Liver (tissue), 9 donors: ENCODE results near the gene CLEC10A. TPM values are rescaled to one million over a fixed set of nuclear protein-coding genes. Genes with fewer than 3 reads are reported as not detected.
A peak's percentile ranks its signal among the peaks of the same experiment; 100 is the strongest.

ENCODE experiments used
- DNase-seq: peaks from one replicate; pipeline ENCODE4 v3.0.0-alpha.2; 2017; ENCODE audit warnings: low spot score
- H3K27ac ChIP-seq, 2 donors: one replicate each; pipeline ENCODE4 v1.7.0; 2013; ENCODE audit warnings: inconsistent platforms in 2 of 2, low read length in 2 of 2, control low read depth in 1 of 2, low read depth in 1 of 2, mild to moderate bottlenecking in 1 of 2
- H3K27me3 ChIP-seq, 4 donors: one replicate each; pipeline versions ENCODE4 v1.6.1 to v1.7.0; 2013; ENCODE audit warnings: low read length in 3 of 4, inconsistent platforms in 1 of 4, mild to moderate bottlenecking in 1 of 4, moderate library complexity in 1 of 4; ENCODE audit not compliant: control insufficient read depth in 4 of 4, insufficient read depth in 4 of 4
- H3K36me3 ChIP-seq, 4 donors: one replicate each; pipeline versions ENCODE4 v1.6.1 to v1.7.0; 2013; ENCODE audit warnings: low read length in 3 of 4, mild to moderate bottlenecking in 3 of 4, low read depth in 1 of 4, moderate library complexity in 1 of 4; ENCODE audit not compliant: control insufficient read depth in 4 of 4, insufficient read depth in 3 of 4
- H3K4me1 ChIP-seq, 4 donors: one replicate each; pipeline versions ENCODE4 v1.6.1 to v1.7.0; 2013; ENCODE audit warnings: low read length in 3 of 4, mild to moderate bottlenecking in 3 of 4, moderate library complexity in 1 of 4; ENCODE audit not compliant: control insufficient read depth in 4 of 4, insufficient read depth in 4 of 4
- H3K4me3 ChIP-seq, 3 donors: one replicate each; pipeline versions ENCODE4 v1.6.1 to v1.7.0; 2013; ENCODE audit warnings: low read length in 3 of 3, control low read depth in 1 of 3, low read depth in 1 of 3, mild to moderate bottlenecking in 1 of 3
- H3K9ac ChIP-seq, 2 donors: one replicate each; pipeline ENCODE4 v1.7.0; 2013; ENCODE audit warnings: low read length in 2 of 2, mild to moderate bottlenecking in 2 of 2, moderate library complexity in 2 of 2, control low read depth in 1 of 2, low read depth in 1 of 2
- H3K9me3 ChIP-seq, 4 donors: one replicate each; pipeline versions ENCODE4 v1.6.1 to v1.7.0; 2013; ENCODE audit warnings: low read length in 3 of 4; ENCODE audit not compliant: control insufficient read depth in 4 of 4
- EGR1 ChIP-seq, 2 donors: IDR thresholded peaks; 2 replicates each; pipeline ENCODE4 v1.6.1; 2016 to 2018; ENCODE audit warnings: antibody characterized with exemption in 2 of 2, low read depth in 2 of 2
- FOXA1 ChIP-seq: IDR thresholded peaks from 2 replicates; pipeline ENCODE4 v1.6.1; 2016; ENCODE audit warnings: antibody characterized with exemption
- GABPA ChIP-seq, 2 donors: IDR thresholded peaks in 1 of 2; conservative IDR thresholded peaks in 1 of 2; 2 replicates each; pipeline ENCODE4 v1.6.1; 2016; ENCODE audit warnings: antibody characterized with exemption in 2 of 2, mild to moderate bottlenecking in 1 of 2, moderate library complexity in 1 of 2
- HNF4A ChIP-seq, 2 donors: conservative IDR thresholded peaks; 2 replicates each; pipeline ENCODE4 v1.6.1; 2016; ENCODE audit warnings: antibody characterized with exemption in 2 of 2, mild to moderate bottlenecking in 2 of 2
- HNF4G ChIP-seq: IDR thresholded peaks from 2 replicates; pipeline ENCODE4 v1.6.1; 2016; ENCODE audit warnings: antibody characterized with exemption
- RXRA ChIP-seq, 2 donors: IDR thresholded peaks; 2 replicates each; pipeline ENCODE4 v1.6.1; 2017 to 2018; ENCODE audit warnings: antibody characterized with exemption in 2 of 2, mild to moderate bottlenecking in 1 of 2
- SP1 ChIP-seq: IDR thresholded peaks from 2 replicates; pipeline ENCODE4 v1.6.1; 2018; ENCODE audit warnings: antibody characterized with exemption, mild to moderate bottlenecking
- TAF1 ChIP-seq: conservative IDR thresholded peaks from 2 replicates; pipeline ENCODE4 v1.6.1; 2016; ENCODE audit warnings: antibody characterized with exemption, mild to moderate bottlenecking
- YY1 ChIP-seq: IDR thresholded peaks from 2 replicates; pipeline ENCODE4 v1.6.1; 2016; ENCODE audit warnings: antibody characterized with exemption, mild to moderate bottlenecking
- WGBS: extraction: QIAGEN DNeasy Blood & Tissue Kit; methylation state at CpG from one replicate; pipeline ENCODE4 v1.1.7; 2013; 5-methylcytosine and 5-hydroxymethylcytosine counted together
- polyA plus RNA-seq, 2 donors: library from polyadenylated mRNA; stranded (reverse) in 1 of 2; unstranded in 1 of 2; fragments of 200-250 nt in 1 of 2; fragments of >200 nt in 1 of 2; fragmentation: Nextera tagmentation in 1 of 2; extraction: Ambion mirVana in 1 of 2; gene quantifications; one replicate each; pipeline versions ENCODE4 v1.2.1 to v1.2.3, GENCODE V29; 2013 to 2015
- total RNA-seq, 2 donors: library from RNA; depleted of rRNA; stranded (reverse); fragments of >200 nt; gene quantifications; one replicate each; pipeline ENCODE4 v1.2.3, GENCODE V29; 2014
- TF ChIP-seq, protein P1 (sequence below): IDR thresholded peaks from 2 replicates; pipeline ENCODE4 v1.6.1; 2016; ENCODE audit warnings: antibody characterized with exemption
- TF ChIP-seq, protein P2 (sequence below): IDR thresholded peaks from 2 replicates; pipeline ENCODE4 v1.6.1; 2016; ENCODE audit warnings: antibody characterized with exemption, mild to moderate bottlenecking
- TF ChIP-seq, protein P3 (sequence below): IDR thresholded peaks from 2 replicates; pipeline ENCODE4 v1.6.1; 2016; ENCODE audit warnings: antibody characterized with exemption
- donor health status: healthy.
- donor health status: healthy.
- donor health status: healthy.
- donor health status: healthy.
- donor health status: healthy.

CLEC10A gene
- total and polyA plus RNA-seq, 4 donors, result 1.4 to 4.0 (median 3.4) TPM

DNA sequence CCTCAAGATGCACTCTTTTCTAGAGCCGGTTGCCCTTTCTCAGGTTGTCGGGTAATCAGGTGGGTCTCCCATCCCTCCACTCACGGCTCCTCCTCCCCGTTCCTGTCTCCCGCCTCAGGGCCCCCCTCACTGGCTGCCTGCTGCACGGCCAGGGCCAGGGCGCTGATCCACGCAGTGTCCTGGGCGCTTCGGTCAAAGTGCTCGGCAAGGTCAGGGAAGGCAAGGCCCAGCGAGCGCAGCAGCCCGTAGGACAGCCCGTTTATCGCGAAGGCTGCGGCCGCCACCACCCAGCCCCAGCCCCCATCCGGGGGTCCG, 36.9 kb downstream of the CLEC10A start:
- peak; percentile 41 for DNase-seq
- Histone ChIP-seq H3K4me3 (peak overlapping the region in 2 of 3 donors; percentile 21 to 61), H3K27ac (peak overlapping the region; percentile 11 to 37), H3K9me3 (no peaks in the 10 kb centered on the region), H3K27me3 (no peaks in the 10 kb centered on the region), H3K36me3 (no peaks in the 10 kb centered on the region), H3K9ac (peak overlapping the region in 1 of 2 donors; percentile 37), H3K4me1 (peaks cover 18 to 81% (median 51%) of the 10 kb centered on the region in 4 donors)
- 1% methylated on average over 21 of the region's 21 CpGs for WGBS
- TF ChIP-seq GABPA (IDR thresholded peaks at IDR 0.05 in 1 of 2, conservative IDR thresholded peaks at IDR 0.05 in 1 of 2) (no peak), RXRA (IDR thresholded peaks at IDR 0.05) (peak; percentile 51 to 82)

DNA sequence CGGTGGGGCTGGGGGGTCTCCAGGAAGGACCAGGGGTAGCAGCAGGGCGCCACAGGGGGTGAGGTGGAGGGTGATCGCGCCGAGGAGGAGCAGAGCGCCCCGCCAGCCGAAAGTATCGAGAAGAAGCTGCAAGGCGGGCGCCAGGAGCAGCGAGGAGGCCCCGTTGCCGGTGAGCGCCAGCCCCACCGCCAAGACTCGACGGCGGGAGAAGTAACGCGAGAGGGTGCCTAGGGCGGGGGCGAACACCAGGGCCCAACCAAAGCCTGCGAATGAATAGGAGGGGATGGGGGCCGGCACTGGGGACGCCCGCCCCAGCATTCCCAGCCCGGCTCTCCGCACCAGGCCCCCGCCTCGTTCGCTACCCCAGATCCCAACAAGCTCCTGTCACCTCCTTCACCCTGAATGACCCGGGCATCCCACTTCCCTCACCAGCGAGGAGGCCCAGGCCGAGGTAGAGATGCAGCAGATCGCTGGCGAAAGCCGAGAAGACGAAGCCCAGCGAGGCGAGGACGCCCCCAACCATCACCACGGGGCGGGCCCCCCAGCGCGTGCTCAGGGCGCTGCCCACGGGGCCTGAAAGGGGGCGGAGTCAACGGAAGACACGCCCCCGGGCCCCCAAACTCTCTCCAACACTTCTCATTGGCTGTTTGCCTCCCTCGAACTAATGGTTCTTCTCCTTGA, 37.4 kb downstream of the CLEC10A start:
- no peak for TF ChIP-seq GABPA (IDR thresholded peaks at IDR 0.05 in 1 of 2, conservative IDR thresholded peaks at IDR 0.05 in 1 of 2)
- TF ChIP-seq EGR1 (IDR thresholded peaks at IDR 0.05; ENCODE audit: low read depth in 2 of 2), result peak in 1 of 2 donors; percentile 24
- TF ChIP-seq HNF4G, result no peak
- TF ChIP-seq YY1, result no peak
- TF ChIP-seq HNF4A (conservative IDR thresholded peaks at IDR 0.05), result no peak
- TF ChIP-seq, protein P1, sequence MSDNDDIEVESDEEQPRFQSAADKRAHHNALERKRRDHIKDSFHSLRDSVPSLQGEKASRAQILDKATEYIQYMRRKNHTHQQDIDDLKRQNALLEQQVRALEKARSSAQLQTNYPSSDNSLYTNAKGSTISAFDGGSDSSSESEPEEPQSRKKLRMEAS, result no peak
- TF ChIP-seq FOXA1, result no peak
- Histone ChIP-seq H3K4me3 (peak overlapping the region in 1 of 3 donors; percentile 61), H3K9ac (no peak overlapping the region), H3K27ac (peak overlapping the region in 1 of 2 donors; percentile 37), H3K4me1 (peaks cover 19 to 84% (median 55%) of the 10 kb centered on the region in 4 donors), H3K9me3 (no peaks in the 10 kb centered on the region), H3K36me3 (no peaks in the 10 kb centered on the region), H3K27me3 (no peaks in the 10 kb centered on the region)
- DNase-seq, result no peak
- WGBS, result 16% methylated on average over 53 of the region's 53 CpGs

DNA sequence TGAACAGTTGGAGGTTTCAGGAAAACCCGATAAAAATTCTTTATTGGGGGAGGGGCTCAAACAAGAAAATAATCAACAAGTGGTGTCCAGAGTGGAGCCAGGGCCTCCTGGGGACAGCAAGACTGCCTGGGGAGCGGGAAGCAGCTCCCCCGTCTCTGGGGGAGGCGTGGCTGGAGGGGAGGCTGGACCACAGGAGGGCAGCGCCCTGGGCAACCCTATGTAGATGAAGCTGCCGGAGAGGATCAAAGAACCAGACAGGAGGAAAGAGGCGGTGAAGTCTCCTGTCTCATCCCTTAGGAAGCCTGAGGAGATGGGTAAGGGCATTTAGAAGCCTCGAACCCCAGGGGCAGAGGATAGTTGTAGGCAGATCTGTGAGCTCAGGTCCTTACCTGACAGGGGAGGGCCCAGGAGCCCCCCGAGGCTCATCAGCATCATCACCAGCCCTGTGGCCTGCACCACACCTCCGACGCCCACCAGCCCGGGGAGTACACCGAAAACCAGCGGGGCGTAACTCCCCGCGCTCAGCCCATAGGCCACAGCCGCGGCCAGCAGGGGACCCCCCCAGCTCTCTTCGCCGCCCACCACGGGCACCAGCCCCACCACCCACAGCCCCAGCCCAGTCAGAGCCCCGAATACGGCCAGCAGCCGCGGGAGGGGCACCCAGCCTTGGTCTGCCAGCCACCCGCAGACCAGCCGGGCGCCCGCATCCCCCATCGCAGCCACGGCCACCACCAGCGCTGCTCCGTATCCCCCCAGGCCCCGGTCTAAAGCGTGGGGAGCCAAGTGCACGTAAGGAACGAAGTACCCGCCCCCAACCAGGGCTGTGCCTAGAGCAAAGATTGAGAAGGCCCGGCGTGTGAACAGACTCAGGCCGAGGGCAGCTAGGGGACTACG, 38.2 kb downstream of the CLEC10A start:
- no peak for TF ChIP-seq SP1
- Histone ChIP-seq H3K4me1 (peaks cover 19 to 80% (median 54%) of the 10 kb centered on the region in 4 donors), H3K9me3 (no peaks in the 10 kb centered on the region), H3K36me3 (no peaks in the 10 kb centered on the region), H3K4me3 (peak overlapping the region in 1 of 3 donors; percentile 61), H3K9ac (no peak overlapping the region), H3K27me3 (no peaks in the 10 kb centered on the region), H3K27ac (peak overlapping the region in 1 of 2 donors; percentile 21)
- no peak for DNase-seq
- WGBS, result 38% methylated on average over 43 of the region's 43 CpGs

DNA sequence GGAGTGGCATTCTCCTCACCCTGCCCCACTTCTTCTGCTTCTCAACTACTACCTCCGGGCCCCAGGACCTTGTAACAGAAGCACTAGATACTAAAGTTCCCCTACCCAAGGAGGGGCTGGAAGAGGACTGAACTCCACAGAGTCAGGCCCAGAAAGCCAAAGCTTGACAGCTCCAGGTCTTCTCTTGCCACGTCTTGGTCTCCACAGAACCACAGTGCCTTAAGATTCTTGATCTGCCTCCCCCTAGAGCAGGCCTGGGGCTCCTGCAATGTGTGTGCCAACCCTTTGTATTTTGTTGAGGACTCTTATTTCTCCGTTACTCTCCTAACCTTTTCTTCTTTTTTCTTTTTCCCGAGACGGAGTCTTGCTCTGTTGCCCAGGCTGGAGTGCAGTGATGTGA, 40.2 kb downstream of the CLEC10A start:
- peaks cover 19 to 73% (median 46%) of the 10 kb centered on the region in 4 donors for H3K4me1 ChIP-seq
- TF ChIP-seq GABPA (IDR thresholded peaks at IDR 0.05 in 1 of 2, conservative IDR thresholded peaks at IDR 0.05 in 1 of 2) (no peak), SP1 (no peak), TAF1 (no peak), HNF4G (no peak), RXRA (IDR thresholded peaks at IDR 0.05) (no peak)
- TF ChIP-seq, protein P1, result no peak
- TF ChIP-seq, protein P2, sequence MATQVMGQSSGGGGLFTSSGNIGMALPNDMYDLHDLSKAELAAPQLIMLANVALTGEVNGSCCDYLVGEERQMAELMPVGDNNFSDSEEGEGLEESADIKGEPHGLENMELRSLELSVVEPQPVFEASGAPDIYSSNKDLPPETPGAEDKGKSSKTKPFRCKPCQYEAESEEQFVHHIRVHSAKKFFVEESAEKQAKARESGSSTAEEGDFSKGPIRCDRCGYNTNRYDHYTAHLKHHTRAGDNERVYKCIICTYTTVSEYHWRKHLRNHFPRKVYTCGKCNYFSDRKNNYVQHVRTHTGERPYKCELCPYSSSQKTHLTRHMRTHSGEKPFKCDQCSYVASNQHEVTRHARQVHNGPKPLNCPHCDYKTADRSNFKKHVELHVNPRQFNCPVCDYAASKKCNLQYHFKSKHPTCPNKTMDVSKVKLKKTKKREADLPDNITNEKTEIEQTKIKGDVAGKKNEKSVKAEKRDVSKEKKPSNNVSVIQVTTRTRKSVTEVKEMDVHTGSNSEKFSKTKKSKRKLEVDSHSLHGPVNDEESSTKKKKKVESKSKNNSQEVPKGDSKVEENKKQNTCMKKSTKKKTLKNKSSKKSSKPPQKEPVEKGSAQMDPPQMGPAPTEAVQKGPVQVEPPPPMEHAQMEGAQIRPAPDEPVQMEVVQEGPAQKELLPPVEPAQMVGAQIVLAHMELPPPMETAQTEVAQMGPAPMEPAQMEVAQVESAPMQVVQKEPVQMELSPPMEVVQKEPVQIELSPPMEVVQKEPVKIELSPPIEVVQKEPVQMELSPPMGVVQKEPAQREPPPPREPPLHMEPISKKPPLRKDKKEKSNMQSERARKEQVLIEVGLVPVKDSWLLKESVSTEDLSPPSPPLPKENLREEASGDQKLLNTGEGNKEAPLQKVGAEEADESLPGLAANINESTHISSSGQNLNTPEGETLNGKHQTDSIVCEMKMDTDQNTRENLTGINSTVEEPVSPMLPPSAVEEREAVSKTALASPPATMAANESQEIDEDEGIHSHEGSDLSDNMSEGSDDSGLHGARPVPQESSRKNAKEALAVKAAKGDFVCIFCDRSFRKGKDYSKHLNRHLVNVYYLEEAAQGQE, result no peak
- TF ChIP-seq, protein P3, sequence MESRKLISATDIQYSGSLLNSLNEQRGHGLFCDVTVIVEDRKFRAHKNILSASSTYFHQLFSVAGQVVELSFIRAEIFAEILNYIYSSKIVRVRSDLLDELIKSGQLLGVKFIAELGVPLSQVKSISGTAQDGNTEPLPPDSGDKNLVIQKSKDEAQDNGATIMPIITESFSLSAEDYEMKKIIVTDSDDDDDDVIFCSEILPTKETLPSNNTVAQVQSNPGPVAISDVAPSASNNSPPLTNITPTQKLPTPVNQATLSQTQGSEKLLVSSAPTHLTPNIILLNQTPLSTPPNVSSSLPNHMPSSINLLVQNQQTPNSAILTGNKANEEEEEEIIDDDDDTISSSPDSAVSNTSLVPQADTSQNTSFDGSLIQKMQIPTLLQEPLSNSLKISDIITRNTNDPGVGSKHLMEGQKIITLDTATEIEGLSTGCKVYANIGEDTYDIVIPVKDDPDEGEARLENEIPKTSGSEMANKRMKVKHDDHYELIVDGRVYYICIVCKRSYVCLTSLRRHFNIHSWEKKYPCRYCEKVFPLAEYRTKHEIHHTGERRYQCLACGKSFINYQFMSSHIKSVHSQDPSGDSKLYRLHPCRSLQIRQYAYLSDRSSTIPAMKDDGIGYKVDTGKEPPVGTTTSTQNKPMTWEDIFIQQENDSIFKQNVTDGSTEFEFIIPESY, result no peak

More for the DNA sequence above, 40.2 kb downstream of the CLEC10A start:
- no peaks in the 10 kb centered on the region for H3K9me3 ChIP-seq
- H3K27ac ChIP-seq, result peak overlapping the region; percentile 84 to 96
- no peaks in the 10 kb centered on the region for H3K36me3 ChIP-seq
- WGBS, result 90% methylated on average over 5 of the region's 5 CpGs
- no peak overlapping the region for H3K4me3 ChIP-seq
- no peak for DNase-seq
- no peak overlapping the region for H3K9ac ChIP-seq
- no peaks in the 10 kb centered on the region for H3K27me3 ChIP-seq
